GM18951 (cell line): ENCODE measurements around the gene SIPA1L3.

Experiments
- POLR2A ChIP-seq: IDR thresholded peaks from 4 replicates; pipeline ENCODE4 v1.6.1; 2011; ENCODE audit warnings: mild to moderate bottlenecking; ENCODE audit not compliant: insufficient read length, insufficient read depth; ENCODE audit errors: extremely low read depth
- in situ Hi-C: fragments of 300-500 bp; cut with MboI; formaldehyde crosslinking; loops from one replicate; pipeline ENCODE4 v1.12.0; 2022; ENCODE audit warnings: low sequenced_read_pairs, mixed read lengths, inconsistent platforms; ENCODE audit not compliant: unreplicated experiment

SIPA1L3 gene

GRCh38 chr19:38082256-38083118, 175.5 kb downstream of the SIPA1L3 start:
- no peak for TF ChIP-seq POLR2A
- in situ Hi-C loops = no loop called here

- in situ Hi-C loops = no loop called here
- TF ChIP-seq POLR2A = no peak
Observed at GRCh38 chr19:38084196-38084595, 177.2 kb downstream of the SIPA1L3 start.

- TF ChIP-seq POLR2A = no peak
- in situ Hi-C loops = no loop called here
Observed at GRCh38 chr19:38089440-38089839, 182.4 kb downstream of the SIPA1L3 start.

- no peak for TF ChIP-seq POLR2A
- in situ Hi-C loops = no loop called here
Observed at GRCh38 chr19:38093154-38093553, 186.1 kb downstream of the SIPA1L3 start.

GRCh38 chr19:38093587-38093986, 186.6 kb downstream of the SIPA1L3 start:
- in situ Hi-C loops = no loop called here
- TF ChIP-seq POLR2A = no peak

GRCh38 chr19:38095411-38096308, 188.7 kb downstream of the SIPA1L3 start:
- in situ Hi-C loops = no loop called here
- no peak for TF ChIP-seq POLR2A

GRCh38 chr19:38099966-38100365, 193.0 kb downstream of the SIPA1L3 start:
- in situ Hi-C loops = no loop called here
- TF ChIP-seq POLR2A = no peak

GRCh38 chr19:38100589-38100988, 193.6 kb downstream of the SIPA1L3 start:
- no peak for TF ChIP-seq POLR2A
- in situ Hi-C loops = no loop called here

- in situ Hi-C loops = no loop called here
- TF ChIP-seq POLR2A = no peak
Observed at GRCh38 chr19:38101723-38102122, 194.7 kb downstream of the SIPA1L3 start.

- no peak for TF ChIP-seq POLR2A
- in situ Hi-C loops = no loop called here
Observed at GRCh38 chr19:38105574-38105973, 198.6 kb downstream of the SIPA1L3 start.

- in situ Hi-C loops = no loop called here
- no peak for TF ChIP-seq POLR2A
Observed at GRCh38 chr19:38107129-38107528, 200.1 kb downstream of the SIPA1L3 start.

GRCh38 chr19:38111898-38112297, 204.9 kb downstream of the SIPA1L3 start:
- in situ Hi-C loops = no loop called here
- no peak for TF ChIP-seq POLR2A

GRCh38 chr19:38114651-38115050, 207.6 kb downstream of the SIPA1L3 start:
- in situ Hi-C loops = no loop called here
- TF ChIP-seq POLR2A = no peak
